ENCODE results near the gene GLP1R. TPM values are rescaled to one million over a fixed set of nuclear protein-coding genes. Genes with fewer than 3 reads are reported as not detected.

GLP1R gene
- total and polyA plus RNA-seq, 5 experiments from 2014 or later = not detected

GRCh38 chr6:39021779-39022178, 26.8 kb upstream of the GLP1R start:
- Mint-ChIP-seq H3K9me3 (no peaks in the 10 kb centered on the region), H3K4me1 (no peaks in the 10 kb centered on the region), H3K27ac (no peak overlapping the region), H3K27me3 (peaks cover 0 to 11% (median 1%) of the 10 kb centered on the region in 5 donors), H3K36me3 (no peaks in the 10 kb centered on the region), H3K4me3 (no peak overlapping the region)
- ATAC-seq = no peak
- POLR2A ChIA-PET = no interaction called here
- DNase-seq = no peak

GRCh38 chr6:39026175-39026574, 22.4 kb upstream of the GLP1R start:
- POLR2A ChIA-PET = no interaction called here
- Mint-ChIP-seq H3K4me3 (no peak overlapping the region), H3K9me3 (no peaks in the 10 kb centered on the region), H3K36me3 (no peaks in the 10 kb centered on the region), H3K27me3 (peaks cover 5 to 36% (median 12%) of the 10 kb centered on the region in 5 donors), H3K4me1 (no peaks in the 10 kb centered on the region), H3K27ac (no peak overlapping the region)
- no peak for ATAC-seq
- no peak for DNase-seq

- Mint-ChIP-seq H3K9me3 (no peaks in the 10 kb centered on the region), H3K4me1 (no peaks in the 10 kb centered on the region), H3K36me3 (no peaks in the 10 kb centered on the region), H3K27ac (no peak overlapping the region), H3K27me3 (peaks cover 9 to 51% (median 28%) of the 10 kb centered on the region in 5 donors), H3K4me3 (no peak overlapping the region)
- ATAC-seq = peak in 1 of 2 donors; percentile 44
- POLR2A ChIA-PET = no interaction called here
- DNase-seq = peak in 7 of 10 donors; percentile 6 to 37 (median 19)
Observed at GRCh38 chr6:39029156-39030011, 19.2 kb upstream of the GLP1R start.

GRCh38 chr6:39035681-39036080, 12.9 kb upstream of the GLP1R start:
- Mint-ChIP-seq H3K4me3 (no peak overlapping the region), H3K27me3 (peaks cover 28 to 57% (median 40%) of the 10 kb centered on the region in 5 donors), H3K9me3 (no peaks in the 10 kb centered on the region), H3K27ac (no peak overlapping the region), H3K36me3 (no peaks in the 10 kb centered on the region), H3K4me1 (peaks cover 0 to 2% (median 0%) of the 10 kb centered on the region in 4 donors)
- POLR2A ChIA-PET = no interaction called here
- DNase-seq (no peak), ATAC-seq (no peak)

GRCh38 chr6:39037082-39037508, 11.5 kb upstream of the GLP1R start:
- H3K4me3 Mint-ChIP-seq = no peak overlapping the region
- POLR2A ChIA-PET = no interaction called here
- ATAC-seq = no peak
- peaks cover 28 to 63% (median 45%) of the 10 kb centered on the region in 5 donors for H3K27me3 Mint-ChIP-seq
- H3K36me3 Mint-ChIP-seq = no peaks in the 10 kb centered on the region
- H3K27ac Mint-ChIP-seq = no peak overlapping the region
- H3K4me1 Mint-ChIP-seq = peaks cover 0 to 4% (median under 1%) of the 10 kb centered on the region in 4 donors
- DNase-seq = no peak
- H3K9me3 Mint-ChIP-seq = no peaks in the 10 kb centered on the region

GRCh38 chr6:39037707-39038106, 10.9 kb upstream of the GLP1R start:
- H3K36me3 Mint-ChIP-seq = no peaks in the 10 kb centered on the region
- no peak for ATAC-seq
- H3K4me1 Mint-ChIP-seq = peaks cover 0 to 4% (median under 1%) of the 10 kb centered on the region in 4 donors
- POLR2A ChIA-PET = no interaction called here
- H3K4me3 Mint-ChIP-seq = no peak overlapping the region
- H3K27me3 Mint-ChIP-seq = peaks cover 28 to 69% (median 48%) of the 10 kb centered on the region in 5 donors
- H3K9me3 Mint-ChIP-seq = no peaks in the 10 kb centered on the region
- no peak for DNase-seq
- no peak overlapping the region for H3K27ac Mint-ChIP-seq

- ATAC-seq (no peak), DNase-seq (no peak)
- no peak overlapping the region for H3K4me3 Mint-ChIP-seq
- H3K9me3 Mint-ChIP-seq = no peaks in the 10 kb centered on the region
- H3K27me3 Mint-ChIP-seq = peaks cover 18 to 59% (median 42%) of the 10 kb centered on the region in 5 donors
- peaks cover 0 to 4% (median under 1%) of the 10 kb centered on the region in 4 donors for H3K4me1 Mint-ChIP-seq
- POLR2A ChIA-PET = no interaction called here
- no peak overlapping the region for H3K27ac Mint-ChIP-seq
- H3K36me3 Mint-ChIP-seq = no peaks in the 10 kb centered on the region
Observed at GRCh38 chr6:39040080-39040673, 8.4 kb upstream of the GLP1R start.

GRCh38 chr6:39041072-39041471, 7.5 kb upstream of the GLP1R start:
- H3K36me3 Mint-ChIP-seq = no peaks in the 10 kb centered on the region
- no peak for ATAC-seq
- DNase-seq = no peak
- H3K27ac Mint-ChIP-seq = no peak overlapping the region
- no peaks in the 10 kb centered on the region for H3K9me3 Mint-ChIP-seq
- no peak overlapping the region for H3K4me3 Mint-ChIP-seq
- peaks cover 0 to 4% (median under 1%) of the 10 kb centered on the region in 4 donors for H3K4me1 Mint-ChIP-seq
- POLR2A ChIA-PET = no interaction called here
- H3K27me3 Mint-ChIP-seq = peaks cover 18 to 59% (median 42%) of the 10 kb centered on the region in 5 donors

- peaks cover 9 to 39% (median 31%) of the 10 kb centered on the region in 5 donors for H3K27me3 Mint-ChIP-seq
- ATAC-seq (no peak), DNase-seq (no peak)
- H3K4me3 Mint-ChIP-seq = no peak overlapping the region
- peaks cover 0 to 8% (median 1%) of the 10 kb centered on the region in 4 donors for H3K4me1 Mint-ChIP-seq
- H3K9me3 Mint-ChIP-seq = no peaks in the 10 kb centered on the region
- H3K27ac Mint-ChIP-seq = no peak overlapping the region
- POLR2A ChIA-PET = no interaction called here
- H3K36me3 Mint-ChIP-seq = no peaks in the 10 kb centered on the region
Observed at GRCh38 chr6:39043776-39044175, 4.8 kb upstream of the GLP1R start.

GRCh38 chr6:39044181-39044580, 4.4 kb upstream of the GLP1R start:
- no peak overlapping the region for H3K27ac Mint-ChIP-seq
- no peaks in the 10 kb centered on the region for H3K9me3 Mint-ChIP-seq
- H3K4me1 Mint-ChIP-seq = peaks cover 1 to 9% (median 4%) of the 10 kb centered on the region in 4 donors
- ATAC-seq (no peak), DNase-seq (no peak)
- POLR2A ChIA-PET = no interaction called here
- peaks cover 7 to 38% (median 29%) of the 10 kb centered on the region in 5 donors for H3K27me3 Mint-ChIP-seq
- H3K36me3 Mint-ChIP-seq = no peaks in the 10 kb centered on the region
- H3K4me3 Mint-ChIP-seq = no peak overlapping the region

GRCh38 chr6:39047434-39048327, 900 bp upstream of the GLP1R start:
- ATAC-seq = no peak
- H3K36me3 Mint-ChIP-seq = no peaks in the 10 kb centered on the region
- no peaks in the 10 kb centered on the region for H3K9me3 Mint-ChIP-seq
- peaks cover 12 to 46% (median 33%) of the 10 kb centered on the region in 5 donors for H3K27me3 Mint-ChIP-seq
- peaks cover 17 to 32% (median 27%) of the 10 kb centered on the region in 4 donors for H3K4me1 Mint-ChIP-seq
- POLR2A ChIA-PET = no interaction called here
- DNase-seq = no peak
- peak overlapping the region; percentile 24 to 84 (median 62) for H3K4me3 Mint-ChIP-seq
- no peak overlapping the region for H3K27ac Mint-ChIP-seq

GRCh38 chr6:39049575-39050283, 1.1 kb downstream of the GLP1R start:
- no peaks in the 10 kb centered on the region for H3K9me3 Mint-ChIP-seq
- no peaks in the 10 kb centered on the region for H3K36me3 Mint-ChIP-seq
- ATAC-seq = no peak
- peak overlapping the region in 9 of 10 donors; percentile 30 to 87 (median 66) for H3K4me3 Mint-ChIP-seq
- H3K4me1 Mint-ChIP-seq = peaks cover 17 to 36% (median 31%) of the 10 kb centered on the region in 4 donors
- DNase-seq = no peak
- POLR2A ChIA-PET = no interaction called here
- peaks cover 12 to 57% (median 31%) of the 10 kb centered on the region in 5 donors for H3K27me3 Mint-ChIP-seq
- no peak overlapping the region for H3K27ac Mint-ChIP-seq
